GM12892 (cell line): ENCODE data around the gene SAP30L.

ENCODE experiments used
- POLR2A ChIP-seq: IDR thresholded peaks from 2 replicates; pipeline ENCODE4 v1.6.1; 2011; ENCODE audit warnings: low read depth, low read length, control low read depth
- POLR2AphosphoS5 ChIP-seq: IDR thresholded peaks from 2 replicates; pipeline ENCODE4 v1.6.1; 2011; ENCODE audit warnings: low read depth, low read length, control low read depth
- TAF1 ChIP-seq: IDR thresholded peaks from 2 replicates; pipeline ENCODE4 v1.6.1; 2011; ENCODE audit warnings: low read depth, mild to moderate bottlenecking, control low read depth, low read length, borderline replicate concordance

GRCh38 chr5:154419236-154419635 is 26.6 kb upstream of the SAP30L start:
- TF ChIP-seq TAF1 (no peak), POLR2AphosphoS5 (no peak), POLR2A (no peak)
